Heart right ventricle (tissue), 16 donors: ENCODE results near the gene TEPSIN. TPM values are rescaled to one million over a fixed set of nuclear protein-coding genes. Genes with fewer than 3 reads are reported as not detected.

Source experiments
- ATAC-seq, 8 donors: fragments of 200-7000 bp; cut with Tn5 transposase; one replicate each; pipeline ENCODE4 v1.9.1; 2020; ENCODE audit warnings: mild to moderate bottlenecking in 8 of 8, moderate library complexity in 8 of 8, moderate number of reproducible peaks in 1 of 8
- DNase-seq, 2 donors: peaks; one replicate each; pipeline ENCODE4 v3.0.0-alpha.2; 2020
- H3K27ac ChIP-seq, 10 donors: fragments of 200-600 bp; sonication (generic) in 2 of 10; one replicate each; pipeline versions ENCODE4 v1.5.0 to v1.8.0; 2020 to 2022; ENCODE audit warnings: mild to moderate bottlenecking in 3 of 10
- H3K27me3 ChIP-seq, 7 donors: fragments of 200-600 bp; one replicate each; pipeline ENCODE4 v1.8.0; 2021 to 2022; ENCODE audit warnings: mild to moderate bottlenecking in 2 of 7
- H3K36me3 ChIP-seq, 9 donors: fragments of 200-600 bp; sonication (generic) in 1 of 9; one replicate each; pipeline versions ENCODE4 v1.5.0 to v1.8.0; 2020 to 2022; ENCODE audit warnings: mild to moderate bottlenecking in 2 of 9
- H3K4me1 ChIP-seq, 9 donors: fragments of 200-600 bp; sonication (generic) in 1 of 9; one replicate each; pipeline versions ENCODE4 v1.5.0 to v1.8.0; 2020 to 2022; ENCODE audit warnings: mild to moderate bottlenecking in 4 of 9
- H3K4me3 ChIP-seq, 10 donors: fragments of 200-600 bp; sonication (generic) in 2 of 10; one replicate each; pipeline versions ENCODE4 v1.5.0 to v1.8.0; 2020 to 2022; ENCODE audit warnings: mild to moderate bottlenecking in 7 of 10, moderate library complexity in 2 of 10
- H3K9me3 ChIP-seq, 11 donors: fragments of 200-600 bp in 10 of 11; sonication (generic) in 2 of 11; one replicate each; pipeline versions ENCODE4 v1.5.0 to v1.8.0; 2013 to 2022; ENCODE audit warnings: mild to moderate bottlenecking in 2 of 11, control low read depth in 1 of 11, moderate library complexity in 1 of 11
- CTCF ChIP-seq, 9 donors: fragments of 200-600 bp; sonication (generic) in 2 of 9; IDR thresholded peaks; one replicate each; pipeline versions ENCODE4 v1.5.0 to v1.8.0; 2021 to 2022; ENCODE audit warnings: antibody characterized with exemption in 9 of 9, mild to moderate bottlenecking in 5 of 9, moderate library complexity in 1 of 9
- WGBS, 2 donors: extraction: QIAGEN DNeasy Blood & Tissue Kit; methylation state at CpG; one replicate each; pipeline ENCODE4 v1.1.7; 2013; ENCODE audit warnings: inconsistent platforms in 1 of 2; 5-methylcytosine and 5-hydroxymethylcytosine counted together
- intact Hi-C, 10 donors: fragments of 100-400 bp; cut with DNase I; formaldehyde crosslinking; loops; one replicate each; pipeline versions ENCODE4 v1.11.1 to v1.14.2; 2022
- polyA plus RNA-seq, 2 donors: library from polyadenylated mRNA; stranded (reverse); fragments of 200-250 nt; gene quantifications; one replicate each; pipeline ENCODE4 v1.2.3, GENCODE V29; 2013
- total RNA-seq, 10 donors: library from RNA; stranded (reverse); fragmentation: NEBNext Ultra II Directional in 3 of 10; extraction: Animal tissue kit (Norgen Biotek cat#: 25700) in 3 of 10; gene quantifications; one replicate each; pipeline versions ENCODE4 v1.2.1 to v1.2.4, GENCODE V29; 2021 to 2023
- donor health status: Arrhythmogenic right ventricular cardiomyopathy.
- donor health status: ischemic (EF 13 %, LVEDD 7.1; RV severe dilation, severe dysfunction).
- donor health status: healthy with polysubstance abuse.
- donor health status: DM: no; HTN: yes; CAD: no.
- donor health status: DM: no; HTN: no; CAD: no.
- donor health status: ischemic (EF 25% LVEDD 6.9; RV normal size, moderate dysfunction).
- donor health status: ischemic (EF 25% LVEDD 5.7; RV mildly dilated, moderate dysfunction).
- donor health status: healthy.
- donor health status: DM: yes; HTN: yes; CAD: no.
- donor health status: Ischemic cardiomyopathy.
- donor health status: ischemic (EF 35%, LVEDD 5.7; RV mildly dilated, moderate dysfunction).
- donor health status: nonischemic (EF 11% LVEDD 7.7; RV severe dilation, severe dysfunction).
- donor health status: DM: yes; HTN: yes; CAD: no.
- donor health status: PGD.
- donor health status: ischemic (EF 29% LVEDD 5.4; RV normal size, mild dysfunction).
- donor health status: nonischemic (EF 23%, LVEDD 6.1; RV moderate dilation, normal function).

The TEPSIN gene
- total and polyA plus RNA-seq, 12 donors: 6.2 to 30.4 (median 9.8) TPM

GRCh38 chr17:81200695-81201580 lies 37.9 kb downstream of the TEPSIN start:
- no peaks in the 10 kb centered on the region for H3K27me3 ChIP-seq
- intact Hi-C loops: loop anchor here in 5 of 10 donors (1.0 to 10.0 kb wide), 4 partner anchors 58 to 186 kb away; no protein-coding TSS in a partner anchor
- WGBS, 2 donors: 78 to 84% methylated on average over 27 of the region's 27 CpGs
- H3K27ac ChIP-seq: no peak overlapping the region
- ATAC-seq: peak in 7 of 8 donors; percentile 15 to 70 (median 63)
- TF ChIP-seq CTCF (IDR thresholded peaks at IDR 0.05): peak; percentile 36 to 71 (median 66)
- H3K36me3 ChIP-seq: peaks cover 0 to 43% (median 0%) of the 10 kb centered on the region in 9 donors
- peaks cover 0 to 33% (median 9%) of the 10 kb centered on the region in 9 donors for H3K4me1 ChIP-seq
- DNase-seq: peak in 1 of 2 donors; percentile 66
- no peak overlapping the region for H3K4me3 ChIP-seq
- no peaks in the 10 kb centered on the region for H3K9me3 ChIP-seq

- H3K27me3 ChIP-seq: no peaks in the 10 kb centered on the region
- no peak overlapping the region for H3K4me3 ChIP-seq
- no peak for TF ChIP-seq CTCF (IDR thresholded peaks at IDR 0.05)
- DNase-seq (no peak), ATAC-seq (no peak)
- intact Hi-C loops: loop anchor here in 5 of 10 donors (1.0 to 10.0 kb wide), 4 partner anchors 57 to 185 kb away; no protein-coding TSS in a partner anchor
- H3K4me1 ChIP-seq: peaks cover 0 to 40% (median 15%) of the 10 kb centered on the region in 9 donors
- peaks cover 0 to 40% (median 0%) of the 10 kb centered on the region in 9 donors for H3K36me3 ChIP-seq
- no peaks in the 10 kb centered on the region for H3K9me3 ChIP-seq
- WGBS, 2 donors: 95% methylated on average over 18 of the region's 18 CpGs
- H3K27ac ChIP-seq: no peak overlapping the region
These were observed 38.7 kb downstream of the TEPSIN start for GRCh38 chr17:81200201-81200600.

- DNase-seq (no peak), ATAC-seq (no peak)
- Histone ChIP-seq H3K4me3 (no peak overlapping the region), H3K4me1 (peaks cover 0 to 44% (median 20%) of the 10 kb centered on the region in 9 donors), H3K27ac (no peak overlapping the region), H3K36me3 (peaks cover 0 to 40% (median 0%) of the 10 kb centered on the region in 9 donors), H3K27me3 (no peaks in the 10 kb centered on the region), H3K9me3 (no peaks in the 10 kb centered on the region)
- WGBS, 2 donors: 94 to 96% methylated on average over 18 of the region's 18 CpGs
- no peak for TF ChIP-seq CTCF (IDR thresholded peaks at IDR 0.05)
- intact Hi-C loops: loop anchor here in 5 of 10 donors (5.0 to 10.0 kb wide), 3 partner anchors 47 to 57 kb away; no protein-coding TSS in a partner anchor
These were observed 39.4 kb downstream of the TEPSIN start for GRCh38 chr17:81199482-81199830.

- Histone ChIP-seq H3K4me1 (peaks cover 0 to 44% (median 20%) of the 10 kb centered on the region in 9 donors), H3K4me3 (no peak overlapping the region), H3K27ac (no peak overlapping the region), H3K27me3 (no peaks in the 10 kb centered on the region), H3K9me3 (no peaks in the 10 kb centered on the region), H3K36me3 (peaks cover 0 to 40% (median 0%) of the 10 kb centered on the region in 9 donors)
- ATAC-seq (no peak), DNase-seq (no peak)
- intact Hi-C loops: loop anchor here in 5 of 10 donors (5.0 to 10.0 kb wide), 3 partner anchors 47 to 57 kb away; no protein-coding TSS in a partner anchor
- 91 to 93% methylated on average over 22 of the region's 22 CpGs for WGBS, 2 donors
- TF ChIP-seq CTCF (IDR thresholded peaks at IDR 0.05): no peak
These were observed 39.9 kb downstream of the TEPSIN start for GRCh38 chr17:81198826-81199481.
